ENCODE results near the gene PLCB1. TPM values are rescaled to one million over a fixed set of nuclear protein-coding genes. Genes with fewer than 3 reads are reported as not detected.

Gene PLCB1
- polyA plus RNA-seq, 1 experiment: 13.5 TPM

DNA sequence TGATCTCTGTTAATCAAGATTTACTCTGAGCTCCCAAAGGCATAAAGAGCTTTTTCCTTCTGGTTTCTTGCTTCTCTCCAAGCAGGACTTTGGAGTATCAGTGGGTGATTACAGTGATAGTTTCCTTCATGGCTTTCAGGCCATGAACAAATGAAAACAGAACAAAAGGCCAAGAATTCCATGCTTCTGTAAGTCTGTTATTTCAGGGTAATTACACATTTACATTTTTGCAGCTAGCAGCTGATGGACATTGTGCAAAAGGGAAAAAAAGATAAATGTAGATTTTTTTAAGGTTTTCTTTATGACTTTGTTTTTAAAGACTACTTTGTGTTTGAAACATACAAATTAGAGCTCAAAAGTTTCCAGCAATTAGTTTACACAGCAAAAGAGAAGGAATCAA is 441.6 kb downstream of the PLCB1 start:
- Histone ChIP-seq H3K27me3 (ENCODE audit: control insufficient read depth, insufficient read depth, low read length) (no peaks in the 10 kb centered on the region), H3K4me3 (ENCODE audit: low read depth, low read length) (no peak overlapping the region), H3K36me3 (ENCODE audit: control insufficient read depth, insufficient read depth, low read length) (no peaks in the 10 kb centered on the region)
- ChIA-PET CTCF (interaction anchor here (0.6 kb wide), 1 partner anchor 104 kb away, joined by 3 read pairs; no protein-coding TSS in a partner anchor), POLR2A (no interaction called here)
- TF ChIP-seq, protein P1, sequence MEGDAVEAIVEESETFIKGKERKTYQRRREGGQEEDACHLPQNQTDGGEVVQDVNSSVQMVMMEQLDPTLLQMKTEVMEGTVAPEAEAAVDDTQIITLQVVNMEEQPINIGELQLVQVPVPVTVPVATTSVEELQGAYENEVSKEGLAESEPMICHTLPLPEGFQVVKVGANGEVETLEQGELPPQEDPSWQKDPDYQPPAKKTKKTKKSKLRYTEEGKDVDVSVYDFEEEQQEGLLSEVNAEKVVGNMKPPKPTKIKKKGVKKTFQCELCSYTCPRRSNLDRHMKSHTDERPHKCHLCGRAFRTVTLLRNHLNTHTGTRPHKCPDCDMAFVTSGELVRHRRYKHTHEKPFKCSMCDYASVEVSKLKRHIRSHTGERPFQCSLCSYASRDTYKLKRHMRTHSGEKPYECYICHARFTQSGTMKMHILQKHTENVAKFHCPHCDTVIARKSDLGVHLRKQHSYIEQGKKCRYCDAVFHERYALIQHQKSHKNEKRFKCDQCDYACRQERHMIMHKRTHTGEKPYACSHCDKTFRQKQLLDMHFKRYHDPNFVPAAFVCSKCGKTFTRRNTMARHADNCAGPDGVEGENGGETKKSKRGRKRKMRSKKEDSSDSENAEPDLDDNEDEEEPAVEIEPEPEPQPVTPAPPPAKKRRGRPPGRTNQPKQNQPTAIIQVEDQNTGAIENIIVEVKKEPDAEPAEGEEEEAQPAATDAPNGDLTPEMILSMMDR (IDR thresholded peaks at IDR 0.05; ENCODE audit: insufficient read depth, low read depth, low read length): no peak
- no peak for DNase-seq (ENCODE audit: low read depth)

DNA sequence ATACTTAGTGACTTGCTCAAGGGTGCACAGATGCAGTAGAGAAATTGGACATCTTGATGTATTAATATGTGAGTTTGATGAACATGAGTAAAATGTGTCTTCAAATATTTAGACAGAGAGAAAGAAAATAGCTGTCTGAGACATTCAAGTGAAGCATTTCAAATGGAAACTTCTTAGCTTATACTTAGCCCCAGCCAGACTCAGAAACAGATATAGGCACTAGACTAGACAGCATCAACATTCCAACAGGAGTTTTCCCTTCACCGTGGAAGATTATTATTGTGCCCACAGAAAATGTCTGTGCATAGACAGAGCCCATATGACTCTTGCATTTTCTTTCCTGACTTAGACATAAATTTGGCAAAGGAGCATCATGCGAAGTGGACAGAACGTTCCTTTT is 443.0 kb downstream of the PLCB1 start:
- Histone ChIP-seq H3K27me3 (ENCODE audit: control insufficient read depth, insufficient read depth, low read length) (no peaks in the 10 kb centered on the region), H3K36me3 (ENCODE audit: control insufficient read depth, insufficient read depth, low read length) (no peaks in the 10 kb centered on the region), H3K4me3 (ENCODE audit: low read depth, low read length) (no peak overlapping the region)
- no peak for DNase-seq (ENCODE audit: low read depth)
- TF ChIP-seq, protein P1 (IDR thresholded peaks at IDR 0.05; ENCODE audit: insufficient read depth, low read depth, low read length): no peak
- ChIA-PET CTCF (interaction anchor here (1.6 kb wide), 1 partner anchor 147 kb away, joined by 4 read pairs; no protein-coding TSS in a partner anchor), POLR2A (no interaction called here)

DNA sequence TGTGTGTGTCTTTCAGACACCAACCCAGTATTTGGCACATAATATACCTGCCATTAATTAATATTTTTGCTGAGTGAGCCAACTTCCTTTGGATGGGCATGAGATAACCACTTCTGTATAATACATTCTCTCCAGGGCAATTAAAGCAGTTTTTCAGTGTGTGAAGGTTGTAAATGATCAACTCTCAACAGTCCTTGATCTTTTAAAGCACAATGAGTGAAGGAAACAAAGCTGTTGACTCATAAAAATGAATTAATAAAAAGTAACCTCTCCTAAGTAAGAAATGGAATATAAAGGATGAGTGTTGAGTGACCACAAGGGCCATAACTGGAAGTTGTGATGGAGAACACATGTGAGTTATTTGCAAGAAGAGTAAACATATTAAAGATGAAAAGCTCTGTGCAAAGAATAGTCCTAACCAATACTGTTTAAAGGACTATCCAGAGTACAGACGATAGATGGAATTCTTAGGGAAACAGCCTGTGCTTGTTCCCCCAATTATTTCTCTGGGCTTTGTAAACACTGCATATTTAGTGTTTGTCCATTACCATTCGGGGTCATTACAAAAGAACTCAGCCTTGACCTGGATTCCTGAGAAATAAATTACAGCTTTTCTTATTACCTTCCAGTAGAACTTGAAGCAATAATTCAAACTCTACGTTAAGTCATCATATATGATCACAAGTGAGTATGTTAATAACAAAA is 446.2 kb downstream of the PLCB1 start:
- H3K27me3 ChIP-seq (ENCODE audit: control insufficient read depth, insufficient read depth, low read length): no peaks in the 10 kb centered on the region
- H3K4me3 ChIP-seq (ENCODE audit: low read depth, low read length): no peak overlapping the region
- TF ChIP-seq, protein P1 (IDR thresholded peaks at IDR 0.05; ENCODE audit: insufficient read depth, low read depth, low read length): no peak
- ChIA-PET CTCF (interaction anchor here (1.8 kb wide), 1 partner anchor 11 kb away, joined by 4 read pairs; no protein-coding TSS in a partner anchor), POLR2A (no interaction called here)
- H3K36me3 ChIP-seq (ENCODE audit: control insufficient read depth, insufficient read depth, low read length): no peaks in the 10 kb centered on the region
- DNase-seq (ENCODE audit: low read depth): no peak

DNA sequence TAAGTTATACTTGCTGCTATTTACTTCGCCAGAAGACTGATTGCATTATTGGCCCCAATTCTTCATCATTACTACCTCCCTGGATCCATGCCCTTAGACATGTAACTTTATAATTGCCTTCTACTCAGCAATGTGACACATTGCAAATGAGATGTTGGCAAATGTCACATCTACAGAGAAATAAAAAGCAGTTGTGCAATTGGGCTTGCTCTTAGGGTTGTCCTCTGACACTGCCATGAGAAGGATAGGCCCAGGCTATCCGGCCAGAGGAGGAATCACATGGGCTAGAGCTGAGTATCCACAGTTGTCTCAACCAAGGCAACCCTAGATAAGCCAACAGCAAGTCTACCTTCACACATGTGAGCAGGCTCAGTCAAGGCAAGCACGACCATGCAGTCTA is 447.0 kb downstream of the PLCB1 start:
- ChIA-PET CTCF (interaction anchor here (1.8 kb wide), 1 partner anchor 10 kb away, joined by 4 read pairs; no protein-coding TSS in a partner anchor), POLR2A (no interaction called here)
- H3K27me3 ChIP-seq (ENCODE audit: control insufficient read depth, insufficient read depth, low read length): no peaks in the 10 kb centered on the region
- H3K36me3 ChIP-seq (ENCODE audit: control insufficient read depth, insufficient read depth, low read length): no peaks in the 10 kb centered on the region
- DNase-seq (ENCODE audit: low read depth): no peak
- no peak overlapping the region for H3K4me3 ChIP-seq (ENCODE audit: low read depth, low read length)
- TF ChIP-seq, protein P1 (IDR thresholded peaks at IDR 0.05; ENCODE audit: insufficient read depth, low read depth, low read length): no peak

DNA sequence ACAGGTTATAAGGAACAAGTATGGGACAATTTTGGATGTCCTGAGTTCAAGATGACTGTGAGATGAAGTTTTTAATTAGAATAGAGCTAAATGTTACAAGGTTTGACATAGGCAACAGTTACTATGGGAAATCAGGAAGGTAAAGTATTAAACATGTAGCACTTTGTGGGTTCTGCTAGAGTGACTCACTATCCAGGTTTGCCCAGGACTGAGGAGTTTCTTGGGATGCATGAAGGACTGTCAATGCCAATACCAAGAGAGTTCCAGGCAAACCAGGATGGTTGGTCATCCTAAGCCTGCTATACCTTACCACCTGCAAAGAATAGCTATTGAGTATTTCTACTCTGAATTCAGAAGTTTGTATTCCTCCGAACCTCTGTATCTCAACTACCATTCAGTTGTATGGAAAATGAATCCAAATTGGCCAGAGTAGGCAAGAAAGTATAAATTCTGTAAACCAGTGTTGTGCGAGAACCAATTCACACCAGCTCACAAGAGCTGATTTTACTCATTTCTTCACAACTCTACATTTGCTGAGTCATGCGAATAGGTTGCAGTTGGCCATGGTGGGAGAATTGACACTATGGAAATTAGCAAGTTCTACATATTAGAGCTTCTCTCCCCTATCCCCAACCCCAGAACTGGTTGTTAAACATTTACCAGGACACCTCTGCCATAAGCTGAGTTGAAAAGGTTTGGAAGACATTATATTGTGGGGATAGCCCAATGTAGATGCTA is 449.5 kb downstream of the PLCB1 start:
- TF ChIP-seq, protein P1 (IDR thresholded peaks at IDR 0.05; ENCODE audit: insufficient read depth, low read depth, low read length): no peak
- ChIA-PET POLR2A (interaction anchor here (0.6 kb wide), 1 partner anchor 13 kb away, joined by 3 read pairs; no protein-coding TSS in a partner anchor), CTCF (interaction anchor here (0.6 to 1.1 kb wide), 5 partner anchors 8 to 46 kb away, joined by 3 read pairs; no protein-coding TSS in a partner anchor)
- no peak for DNase-seq (ENCODE audit: low read depth)
- Histone ChIP-seq H3K4me3 (ENCODE audit: low read depth, low read length) (no peak overlapping the region), H3K27me3 (ENCODE audit: control insufficient read depth, insufficient read depth, low read length) (no peaks in the 10 kb centered on the region), H3K36me3 (ENCODE audit: control insufficient read depth, insufficient read depth, low read length) (no peaks in the 10 kb centered on the region)

Data from BJ (cell line).